Fibroblast of skin of back (primary cell): ENCODE results near the gene KDM4B.

Experiments
- DNase-seq: peaks from one replicate; pipeline ENCODE4 v3.0.0-alpha.2; 2013

The KDM4B gene

DNA sequence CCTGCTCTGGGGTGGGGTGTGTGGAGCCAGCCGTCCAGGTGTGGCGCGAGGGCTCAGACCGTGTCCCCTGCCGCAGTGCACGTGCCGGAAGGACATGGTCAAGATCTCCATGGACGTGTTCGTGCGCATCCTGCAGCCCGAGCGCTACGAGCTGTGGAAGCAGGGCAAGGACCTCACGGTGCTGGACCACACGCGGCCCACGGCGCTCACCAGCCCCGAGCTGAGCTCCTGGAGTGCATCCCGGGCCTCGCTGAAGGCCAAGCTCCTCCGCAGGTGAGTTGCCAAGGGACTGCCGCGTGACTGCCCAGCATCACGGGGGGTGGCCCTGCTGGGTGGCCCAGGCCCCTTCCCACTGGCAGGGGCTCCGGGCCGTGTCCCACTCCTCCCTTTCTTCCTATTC lies 141.6 kb downstream of the KDM4B start:
- no peak for DNase-seq

DNA sequence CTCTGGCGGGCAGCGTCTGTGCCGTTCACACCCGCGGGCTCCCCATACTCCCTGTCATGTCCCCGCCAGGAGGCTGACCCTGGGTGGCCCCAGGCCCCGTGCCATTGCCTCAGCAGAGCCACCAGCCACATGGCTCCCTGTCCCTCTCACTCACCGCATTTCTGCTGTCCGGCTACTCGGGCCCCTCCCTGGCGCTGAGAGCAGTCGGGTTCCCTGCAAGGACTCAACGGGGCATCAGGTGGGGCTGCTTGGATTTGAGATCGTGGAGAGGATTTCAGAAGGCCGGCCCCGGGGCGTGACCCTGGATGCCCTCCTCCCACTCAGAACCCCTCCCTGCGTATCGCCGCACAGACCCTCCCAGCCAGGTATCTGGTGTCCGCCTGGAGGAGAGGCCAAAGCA lies 142.1 kb downstream of the KDM4B start:
- DNase-seq = no peak

DNA sequence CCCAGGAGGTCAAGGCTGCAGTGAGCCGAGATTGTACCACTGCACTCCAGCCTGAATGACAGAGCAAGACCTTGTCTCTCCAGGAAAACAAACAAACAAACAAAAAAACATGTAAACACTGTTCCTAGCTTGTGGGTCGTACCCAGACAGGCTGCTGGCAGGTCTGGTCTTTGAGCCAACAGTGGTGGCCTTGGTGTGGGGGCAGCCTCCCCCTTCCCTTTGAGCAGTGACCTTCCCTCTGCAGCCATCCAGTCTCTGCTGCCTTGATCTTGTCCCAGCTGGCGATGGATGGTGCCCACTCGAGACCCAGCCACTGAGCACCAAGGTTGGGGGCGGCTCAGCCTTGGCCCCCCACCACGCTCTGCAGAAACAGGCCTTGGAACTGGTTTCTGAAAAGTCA lies 143.3 kb downstream of the KDM4B start:
- no peak for DNase-seq

DNA sequence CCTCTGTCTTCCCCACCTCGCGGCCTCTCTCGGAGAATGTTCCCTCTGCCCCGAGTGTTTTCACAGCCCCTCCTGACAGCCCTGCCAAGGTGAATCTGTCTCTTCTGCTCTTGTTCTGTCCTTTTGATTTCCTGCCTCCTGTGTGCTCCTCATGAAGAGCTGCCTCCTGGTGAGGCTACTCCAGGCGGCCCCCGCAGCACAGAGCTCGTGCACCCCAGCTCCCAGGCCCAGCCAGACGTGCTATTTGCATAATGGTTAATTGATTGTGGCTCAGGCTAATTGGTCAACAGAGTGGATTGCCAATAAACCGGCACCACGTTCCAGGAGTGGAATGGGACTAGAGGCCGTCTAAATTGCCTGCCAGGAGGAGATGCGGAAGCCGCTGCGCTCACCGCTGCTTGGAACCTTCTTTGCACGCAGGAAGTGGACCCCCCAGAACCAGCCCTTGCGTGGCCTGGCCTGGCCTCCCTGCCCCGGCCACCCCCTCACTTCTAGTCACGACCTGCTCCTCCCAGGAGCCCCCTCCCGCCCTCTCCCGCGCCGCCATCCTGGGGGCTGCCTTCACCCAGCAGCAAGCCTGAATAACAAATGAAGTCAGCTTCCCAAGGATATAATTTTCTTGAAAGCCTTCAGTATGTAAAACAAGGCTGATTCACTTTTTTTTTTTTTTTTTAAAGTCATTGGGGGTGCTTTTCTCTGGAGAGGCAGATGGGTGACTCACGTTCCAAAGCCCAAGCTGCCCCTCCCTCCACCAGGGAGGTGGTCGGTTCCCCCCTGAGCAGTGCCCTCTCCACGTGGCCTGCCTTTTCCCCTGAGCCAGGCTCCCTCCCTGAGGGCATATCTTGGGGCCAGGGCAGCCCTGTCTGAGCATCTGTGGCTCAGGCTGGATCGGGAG lies 144.0 kb downstream of the KDM4B start:
- DNase-seq = peak; percentile 86

DNA sequence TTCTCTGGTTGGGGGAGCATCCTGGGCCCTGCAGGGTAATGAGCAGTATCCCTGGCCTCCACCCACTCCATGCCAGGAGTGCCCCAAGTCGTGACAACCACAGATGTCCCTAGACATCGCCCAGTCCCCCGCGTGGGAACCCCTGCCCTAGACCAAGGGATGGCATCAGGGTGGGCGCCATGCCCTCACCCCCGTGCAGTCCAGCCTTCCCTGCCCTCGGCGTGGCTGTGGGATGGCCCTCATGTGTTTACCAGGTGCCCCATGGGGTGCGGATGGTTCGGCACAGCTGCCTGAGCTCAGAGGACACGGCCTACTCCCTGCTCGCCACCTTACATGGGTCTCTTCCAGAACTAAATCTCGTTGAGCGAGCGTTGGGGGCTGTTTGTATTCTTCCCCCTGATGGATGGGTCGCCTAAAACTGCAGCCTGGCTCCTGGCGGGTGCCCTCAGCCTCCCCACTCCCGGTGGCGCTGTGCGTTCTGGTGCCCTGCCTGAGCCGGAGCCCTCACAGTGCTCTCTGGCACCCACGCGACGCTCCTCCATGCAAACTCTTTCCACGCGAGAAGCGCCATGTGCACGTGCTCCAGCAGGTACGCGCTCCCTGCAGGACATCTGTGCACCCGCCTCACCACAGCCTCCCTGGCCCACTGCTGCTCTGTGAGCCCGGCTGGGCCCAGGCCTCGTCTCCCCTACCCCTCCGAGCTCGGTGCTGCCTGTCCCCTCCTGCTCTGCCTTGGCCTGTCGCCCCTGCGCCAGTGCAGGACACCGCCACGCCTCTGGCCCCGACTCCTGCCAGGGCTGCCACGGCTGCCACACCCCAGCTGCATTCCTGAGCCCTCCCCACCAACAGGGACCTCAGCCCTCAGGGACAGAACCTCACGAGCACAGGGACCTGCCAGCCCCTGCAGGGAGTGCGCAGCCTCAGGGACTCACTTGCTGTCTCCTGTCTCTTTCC lies 145.0 kb downstream of the KDM4B start:
- DNase-seq = no peak

DNA sequence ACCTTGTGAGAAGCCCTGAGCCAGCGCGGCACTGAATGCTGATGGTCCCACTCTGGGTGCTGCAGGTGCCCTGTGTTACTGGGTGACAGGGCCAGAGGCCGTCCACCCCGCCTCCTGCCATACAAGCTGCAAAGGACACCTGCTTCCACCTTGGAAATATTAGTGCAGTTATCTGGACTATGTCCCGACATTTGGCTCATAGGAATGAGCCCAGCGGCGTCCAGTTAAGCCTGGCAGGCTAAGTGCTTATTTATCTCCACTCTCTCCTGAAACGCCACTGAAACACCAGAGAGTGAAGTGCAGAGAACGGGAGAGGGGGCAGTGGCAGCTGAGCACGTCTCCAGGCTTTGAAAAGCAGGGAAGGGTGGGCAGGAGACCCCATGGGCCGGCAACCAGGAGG lies 145.8 kb downstream of the KDM4B start:
- no peak for DNase-seq

DNA sequence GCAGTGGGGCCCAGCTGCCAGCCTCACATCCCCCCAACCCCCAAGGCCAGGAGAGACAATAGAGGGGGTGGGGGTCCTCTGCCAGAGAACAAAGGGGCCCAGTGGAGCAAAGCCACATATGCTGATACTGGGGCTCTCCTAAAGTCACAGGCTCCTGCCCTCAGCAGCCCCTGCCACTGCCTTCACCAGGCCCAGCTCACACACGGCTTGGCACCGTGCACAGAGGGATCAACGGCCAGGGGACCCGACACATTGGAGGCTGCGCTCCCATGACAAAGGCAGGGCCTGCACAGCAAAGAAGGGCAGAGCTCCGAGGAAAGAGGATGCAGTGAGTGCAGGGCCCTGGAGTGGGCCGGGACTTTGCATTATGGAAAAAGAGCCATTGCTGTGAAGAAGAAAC lies 146.4 kb downstream of the KDM4B start:
- DNase-seq = no peak

DNA sequence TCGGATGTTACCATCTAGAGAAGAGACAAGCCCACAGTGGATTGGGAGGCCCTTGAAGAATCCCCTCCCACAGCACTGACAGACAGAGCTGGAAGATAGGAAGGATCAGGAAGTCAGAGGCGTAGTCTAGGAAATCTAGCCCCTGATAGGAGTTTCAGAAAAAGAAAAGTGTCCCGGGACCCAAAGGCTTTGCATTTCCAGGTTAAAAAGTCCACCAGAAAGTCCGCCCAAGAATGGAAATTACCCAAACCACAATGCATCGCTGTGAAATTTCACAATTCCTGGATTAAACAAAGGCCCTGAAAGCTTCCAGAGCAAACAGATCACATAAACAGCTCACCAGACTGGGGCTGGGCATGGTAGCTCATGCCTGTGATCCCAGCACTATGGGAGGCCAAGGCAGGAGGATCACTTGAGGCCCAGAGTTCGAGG lies 146.9 kb downstream of the KDM4B start:
- DNase-seq = no peak

DNA sequence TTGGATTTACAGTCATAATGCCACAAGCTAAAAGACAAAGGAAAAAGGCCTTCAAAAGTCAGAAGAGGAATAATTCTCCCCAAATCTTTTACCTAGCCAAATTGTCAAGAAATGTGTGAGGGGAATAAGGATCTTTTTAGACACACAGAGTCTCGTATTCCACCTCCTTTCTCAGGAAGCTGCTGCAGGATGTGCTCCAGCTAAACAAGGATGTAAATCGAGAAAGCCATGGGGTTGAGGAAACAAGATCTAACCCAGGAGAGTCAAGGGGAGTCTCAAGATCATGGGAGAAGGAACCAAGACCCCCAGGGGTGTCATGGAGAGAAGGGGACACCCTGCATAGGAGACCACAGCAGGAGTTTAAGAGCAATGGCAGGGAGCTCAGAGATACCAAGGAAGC lies 147.4 kb downstream of the KDM4B start:
- DNase-seq = no peak

DNA sequence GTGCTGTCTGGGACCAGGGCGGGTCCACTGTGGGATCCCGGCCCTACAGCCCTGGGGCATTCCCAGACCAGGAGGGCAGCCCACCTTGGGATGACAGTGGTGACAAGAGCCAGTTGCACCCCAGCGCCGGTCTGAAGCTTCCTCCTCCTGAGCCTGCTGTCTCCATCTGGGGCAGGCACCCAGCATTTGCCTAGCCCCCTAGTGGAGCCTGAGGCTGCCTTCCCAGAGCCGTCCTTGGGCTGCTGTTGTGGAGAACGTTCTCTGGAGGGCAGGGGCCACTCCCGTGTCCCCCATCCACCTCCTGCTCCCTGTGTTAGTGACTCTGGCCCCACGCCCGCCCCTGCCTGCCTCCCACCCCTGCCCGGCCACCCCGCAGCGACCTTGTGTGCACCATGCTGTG lies 148.5 kb downstream of the KDM4B start:
- DNase-seq = no peak

DNA sequence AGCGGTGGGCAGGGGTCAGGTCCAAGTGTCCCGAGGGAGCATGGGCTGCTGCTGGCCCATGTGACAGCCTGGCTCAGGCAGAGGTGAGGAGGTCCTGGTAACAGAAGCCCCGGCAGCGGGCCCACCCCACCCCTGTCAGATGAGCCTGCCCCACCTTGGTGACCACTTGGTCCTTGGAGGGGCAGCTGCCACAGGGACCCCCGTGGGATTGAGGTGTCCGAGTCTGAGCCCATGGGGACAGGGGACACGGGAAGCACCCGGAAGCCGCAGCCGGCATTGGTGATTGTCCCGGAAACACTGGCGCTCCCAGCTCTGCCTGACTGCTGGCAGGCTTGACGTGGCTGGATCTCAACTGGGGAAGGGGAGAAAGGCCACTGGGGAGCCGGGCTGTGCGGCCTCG lies 149.1 kb downstream of the KDM4B start:
- DNase-seq = no peak

DNA sequence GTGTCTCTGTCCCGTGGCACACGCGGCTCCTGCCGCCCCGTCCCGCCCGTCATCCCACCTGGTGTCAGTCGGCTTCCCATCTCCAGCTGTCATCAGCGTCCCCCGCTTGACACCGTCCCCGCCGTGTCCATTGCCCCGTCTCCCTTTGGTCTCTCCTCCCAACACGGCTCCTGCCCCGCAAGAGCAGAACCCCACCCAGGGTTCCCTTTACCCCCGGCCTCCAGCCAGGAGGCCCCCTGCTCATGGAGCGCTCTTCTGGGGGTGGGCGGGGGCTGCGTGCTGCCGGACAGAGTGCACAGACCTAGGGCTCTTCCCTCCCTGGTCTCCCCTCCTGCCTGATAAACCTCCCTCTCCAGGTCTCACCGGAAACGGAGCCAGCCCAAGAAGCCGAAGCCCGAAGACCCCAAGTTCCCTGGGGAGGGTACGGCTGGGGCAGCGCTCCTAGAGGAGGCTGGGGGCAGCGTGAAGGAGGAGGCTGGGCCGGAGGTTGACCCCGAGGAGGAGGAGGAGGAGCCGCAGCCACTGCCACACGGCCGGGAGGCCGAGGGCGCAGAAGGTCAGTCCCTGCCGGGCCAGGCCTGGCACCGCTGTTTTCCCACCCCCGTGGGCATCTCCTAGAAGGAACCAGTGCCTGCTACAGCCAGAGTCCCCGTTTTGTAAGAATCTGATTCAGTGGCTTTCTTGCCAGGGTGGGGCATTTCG lies 150.5 kb downstream of the KDM4B start:
- DNase-seq = no peak

DNA sequence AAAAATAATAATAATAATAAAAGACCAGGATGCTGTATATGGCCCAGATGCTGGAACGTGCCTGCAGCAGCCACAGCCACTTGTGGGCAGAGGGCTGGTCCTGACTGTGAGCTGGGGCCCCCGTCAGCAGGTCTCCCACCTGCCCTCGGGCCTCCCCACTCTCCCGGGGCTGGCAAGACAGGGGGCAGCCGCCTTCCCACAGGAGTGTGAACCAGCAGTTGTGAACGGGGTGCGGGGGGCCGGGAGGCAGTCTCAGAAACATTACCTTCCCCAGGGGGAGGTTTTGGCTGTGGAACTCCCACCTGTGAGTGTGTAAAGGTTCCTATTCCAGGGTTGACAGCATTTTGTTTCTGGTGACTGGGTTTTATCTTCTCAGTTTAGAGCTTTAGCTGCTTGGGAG lies 151.4 kb downstream of the KDM4B start:
- DNase-seq = no peak

DNA sequence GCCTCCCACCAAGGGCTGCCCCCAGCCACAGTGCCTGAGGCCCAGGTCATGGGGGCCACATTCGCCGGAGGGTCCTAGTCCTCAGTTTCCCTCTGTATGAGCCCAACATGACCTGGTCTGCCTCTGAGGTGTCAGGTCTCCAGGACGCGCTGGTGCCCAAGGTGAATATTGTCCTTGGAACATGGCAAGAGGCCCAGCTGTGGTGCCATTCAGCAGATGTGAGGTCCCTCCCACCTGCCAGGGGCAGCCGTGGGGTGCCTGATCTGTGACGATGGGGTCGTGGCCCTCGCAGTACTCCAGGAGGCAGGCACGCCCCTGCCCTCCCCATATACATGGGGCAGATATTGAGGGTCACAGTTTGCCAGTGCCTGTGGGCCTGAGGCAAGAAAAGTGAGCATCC lies 151.9 kb downstream of the KDM4B start:
- DNase-seq = no peak

DNA sequence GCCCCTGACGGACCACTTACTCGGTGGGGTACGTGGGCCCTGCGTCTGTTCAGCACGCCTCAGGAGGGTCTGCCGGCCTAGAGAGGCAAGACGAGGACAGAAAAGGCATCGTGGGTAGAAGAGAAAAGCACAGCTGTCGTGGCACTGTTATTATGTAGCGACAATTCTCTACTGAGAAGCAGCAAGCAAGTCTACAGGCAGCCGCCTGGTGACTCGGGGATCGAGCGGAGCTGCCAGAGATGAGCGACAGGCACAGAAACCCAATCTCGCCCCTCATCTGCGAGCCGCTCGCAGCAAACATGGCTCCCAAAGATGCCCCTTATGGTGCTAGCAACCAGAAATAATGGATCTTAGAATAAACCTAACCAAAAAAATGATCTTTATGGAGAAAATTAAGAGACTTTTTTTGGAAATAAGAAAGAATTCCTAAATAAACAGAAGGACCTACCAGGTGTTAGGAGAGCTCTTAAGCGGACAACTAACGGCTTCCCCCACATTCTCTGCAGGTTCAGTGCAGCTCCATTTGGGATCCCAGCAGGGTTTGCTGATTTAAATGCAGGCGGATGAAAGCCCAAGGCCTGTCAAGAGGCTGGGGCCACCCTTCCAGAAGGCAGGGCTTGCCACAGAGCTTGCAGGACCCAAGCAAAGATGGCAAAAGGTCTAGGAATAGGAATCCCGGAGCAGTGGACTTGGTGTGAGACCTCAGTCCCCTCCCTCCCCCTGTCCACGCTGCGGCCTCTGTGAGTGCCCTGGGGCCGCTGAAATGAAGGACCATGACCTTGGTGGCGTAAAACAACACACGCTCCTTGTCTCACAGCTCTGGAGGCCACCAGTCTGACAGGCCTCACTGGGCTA lies 152.6 kb downstream of the KDM4B start:
- DNase-seq = no peak

DNA sequence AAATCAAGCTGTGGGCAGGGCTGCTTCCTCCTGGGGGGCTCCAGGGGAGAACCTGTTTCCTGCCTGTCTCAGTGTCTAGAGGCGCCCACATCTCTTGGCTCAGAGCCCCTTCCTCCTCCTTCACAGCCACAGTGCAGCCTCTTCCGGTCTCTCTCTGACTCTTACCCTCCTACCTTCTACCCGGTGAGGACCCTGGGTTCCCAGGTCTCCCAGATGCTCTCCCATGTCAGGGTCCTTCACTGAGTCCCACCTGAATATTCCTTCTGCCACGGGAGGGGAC lies 153.1 kb downstream of the KDM4B start:
- no peak for DNase-seq

DNA sequence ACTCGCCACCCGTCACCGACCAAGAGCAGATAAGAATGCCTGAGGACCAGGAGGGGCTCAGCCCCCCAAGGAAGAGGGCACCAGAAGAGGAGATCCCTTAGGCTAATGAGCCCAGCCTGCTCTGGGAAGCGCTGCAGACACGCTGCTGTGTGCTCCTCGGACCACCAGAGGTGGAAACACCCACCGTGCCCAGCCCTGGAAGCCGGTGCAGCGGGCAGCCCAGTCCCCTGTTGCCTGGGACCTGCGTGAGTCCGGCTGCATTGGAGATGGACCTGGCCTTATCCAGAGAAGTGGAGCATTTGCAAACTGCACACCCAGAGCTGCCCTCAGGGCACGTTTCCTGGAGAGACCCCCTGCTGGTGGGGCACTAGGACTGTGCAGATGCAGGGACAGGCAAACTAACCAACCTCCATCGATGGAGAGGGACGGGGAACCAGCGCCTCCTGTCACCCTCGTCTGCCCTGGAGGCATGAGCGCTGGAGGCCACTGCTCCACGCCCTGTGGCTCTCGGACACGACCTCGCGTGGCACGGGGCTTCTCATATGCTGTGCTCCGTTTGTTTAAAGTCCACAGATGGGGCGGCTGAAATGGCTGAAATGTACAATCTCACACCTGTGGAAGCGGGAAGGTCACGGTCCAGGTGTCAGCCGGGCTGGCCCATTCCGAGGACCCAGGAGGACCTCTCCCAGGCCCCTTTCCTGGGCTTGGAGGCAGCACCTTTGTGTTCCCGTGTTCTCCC lies 153.9 kb downstream of the KDM4B start:
- no peak for DNase-seq

DNA sequence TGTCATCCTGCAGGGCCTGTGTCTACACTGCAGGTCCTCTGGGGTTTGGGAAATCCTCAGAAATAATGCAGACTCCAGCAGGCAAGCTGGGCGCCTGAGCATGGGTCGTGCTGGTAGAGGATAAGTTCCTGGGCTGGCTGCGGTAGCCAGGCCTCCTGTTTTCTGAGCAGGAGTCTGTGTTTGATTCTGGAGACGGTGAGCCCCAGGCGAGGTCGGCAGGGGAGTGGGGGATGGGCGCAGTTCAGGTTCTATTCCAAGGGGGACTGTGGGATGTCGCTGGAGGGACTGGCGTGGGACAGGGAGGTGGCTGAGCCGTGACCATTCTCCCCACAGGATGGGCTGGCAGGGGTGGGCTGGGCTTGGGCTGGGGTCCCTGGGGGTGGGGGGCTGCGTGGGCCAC lies 154.7 kb downstream of the KDM4B start:
- no peak for DNase-seq

DNA sequence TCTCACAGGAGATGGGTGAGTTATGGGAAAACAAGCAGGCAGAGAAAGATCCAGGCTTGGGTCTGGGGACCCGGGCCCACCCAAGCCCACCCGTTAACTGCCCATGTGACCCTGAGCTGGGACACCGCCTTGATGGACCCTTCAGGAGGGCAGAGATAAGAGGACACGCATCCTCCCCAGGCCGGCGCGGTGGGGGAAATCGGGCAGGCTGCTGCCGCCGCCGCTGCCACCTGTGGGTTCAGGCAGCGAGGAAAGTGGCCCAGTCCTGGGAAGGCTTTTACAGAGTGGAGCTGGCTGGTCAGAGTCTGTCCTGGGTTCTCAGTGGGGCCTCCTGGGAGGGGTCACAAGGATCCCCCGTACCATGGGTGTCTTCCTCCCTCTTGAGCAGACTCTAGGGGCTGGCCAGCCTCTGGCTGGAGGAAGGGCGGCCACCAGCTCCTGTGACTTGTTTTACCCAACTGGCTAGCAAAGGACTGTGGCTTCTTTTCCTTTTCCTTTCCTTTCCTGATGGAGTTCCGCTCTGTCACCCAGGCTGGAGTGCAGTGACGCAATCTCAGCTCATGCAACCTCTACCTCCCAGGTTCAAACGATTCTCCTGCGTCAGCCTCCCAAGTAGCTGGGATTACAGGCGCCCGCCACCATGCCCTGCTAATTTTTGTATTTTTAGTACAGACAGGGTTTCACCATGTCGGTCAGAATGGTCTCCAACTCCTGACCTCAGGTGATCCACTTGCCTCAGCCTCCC lies 155.4 kb downstream of the KDM4B start:
- DNase-seq = no peak

DNA sequence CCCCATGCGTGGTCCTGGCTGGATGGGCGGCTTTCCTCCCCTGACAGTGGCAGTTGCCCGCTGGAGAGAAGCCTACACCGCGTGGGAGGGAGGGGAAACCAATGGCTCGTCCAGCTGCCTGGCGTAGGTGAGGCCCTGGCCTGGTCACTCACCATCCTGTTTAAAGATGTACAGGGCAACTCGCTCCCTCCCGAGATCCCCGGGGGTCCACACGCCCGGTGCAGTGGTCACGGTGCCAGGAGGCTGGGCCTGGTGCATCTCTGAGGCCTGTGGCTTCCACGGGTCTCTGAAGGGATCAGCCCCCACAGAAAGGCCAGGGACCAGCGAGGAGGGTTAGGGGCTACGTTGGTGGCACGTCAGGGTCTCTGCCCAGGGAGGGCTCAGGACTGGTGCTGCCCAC lies 156.5 kb downstream of the KDM4B start:
- no peak for DNase-seq
